ES-I3 (cell line): ENCODE results near the gene NEU3.
"Not testable (repeated sequence)": the region's sequence is repeated elsewhere in the genome, so short reads cannot be mapped to it uniquely, and the experiment has no call there.

Source experiments
- H3K36me3 ChIP-seq: 2 replicates; pipeline ENCODE4 v1.6.1; 2013; ENCODE audit warnings: mild to moderate bottlenecking, low read length, control low read depth, moderate library complexity; ENCODE audit not compliant: insufficient read depth
- H3K4me1 ChIP-seq: 2 replicates; pipeline ENCODE4 v1.6.1; 2013; ENCODE audit warnings: mild to moderate bottlenecking, control low read depth, low read length; ENCODE audit not compliant: insufficient read depth
- H3K9ac ChIP-seq: 2 replicates; pipeline ENCODE4 v1.6.1; 2013; ENCODE audit warnings: low read depth, mild to moderate bottlenecking, low read length, moderate library complexity
- H3K9me3 ChIP-seq: 2 replicates; pipeline ENCODE4 v1.6.1; 2013; ENCODE audit warnings: mild to moderate bottlenecking, low read length, moderate library complexity; ENCODE audit not compliant: control insufficient read depth, insufficient read depth

The NEU3 gene

DNA sequence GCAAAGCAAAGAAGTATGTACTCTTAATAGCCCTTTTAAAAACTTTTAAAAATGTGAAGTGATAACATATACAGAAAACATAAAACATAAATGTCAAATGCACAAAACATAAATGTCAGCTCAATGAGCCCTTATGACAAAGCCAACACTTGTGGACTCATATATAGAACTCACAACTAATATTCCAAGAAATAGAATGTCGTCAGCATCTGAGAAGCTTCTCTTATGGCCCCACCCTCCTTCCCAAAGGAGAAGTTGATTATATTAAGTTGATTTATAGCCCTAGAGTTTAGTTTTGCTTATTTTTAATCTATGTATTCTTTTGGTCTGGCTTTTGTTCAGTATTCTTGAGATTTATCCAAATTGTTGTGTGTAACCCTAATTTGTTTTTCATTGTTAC is 13.8 kb downstream of the NEU3 start:
- no peaks in the 10 kb centered on the region for H3K9me3 ChIP-seq
- H3K4me1 ChIP-seq, result no peaks in the 10 kb centered on the region
- no peak overlapping the region for H3K9ac ChIP-seq
- H3K36me3 ChIP-seq, result peaks cover 21% of the 10 kb centered on the region

GRCh38 chr11:75004215-75004614 is 15.5 kb downstream of the NEU3 start:
- peaks cover 21% of the 10 kb centered on the region for H3K36me3 ChIP-seq
- no peaks in the 10 kb centered on the region for H3K9me3 ChIP-seq
- H3K4me1 ChIP-seq, result no peaks in the 10 kb centered on the region
- no peak overlapping the region for H3K9ac ChIP-seq

DNA sequence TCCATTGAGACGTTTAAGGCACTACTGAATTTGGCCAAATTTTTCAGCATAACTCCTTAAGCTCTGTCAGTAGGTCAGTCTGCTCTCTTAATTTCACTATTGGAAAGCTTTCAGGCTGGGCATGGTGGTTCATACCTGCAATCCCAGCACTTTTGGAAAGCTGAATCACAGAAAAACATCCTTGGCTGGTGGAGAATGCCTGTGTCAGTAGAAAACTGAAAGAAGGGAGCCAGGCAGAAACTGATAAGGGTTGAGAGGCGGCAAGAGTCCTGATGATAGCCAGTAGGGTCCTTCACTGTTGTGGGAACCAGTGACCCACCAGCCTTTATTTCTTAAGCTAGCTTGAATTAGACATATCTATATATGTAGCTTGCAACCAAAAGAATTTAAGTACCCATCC is 22.6 kb downstream of the NEU3 start:
- no peaks in the 10 kb centered on the region for H3K4me1 ChIP-seq
- no peaks in the 10 kb centered on the region; the same call in 1 of the 2 replicates for H3K9me3 ChIP-seq
- H3K9ac ChIP-seq, result no peak overlapping the region
- H3K36me3 ChIP-seq, result peaks cover 8% of the 10 kb centered on the region

GRCh38 chr11:75011872-75012271 is 23.1 kb downstream of the NEU3 start:
- H3K4me1 ChIP-seq, result no peaks in the 10 kb centered on the region
- H3K9ac ChIP-seq, result no peak overlapping the region
- peaks cover 5% of the 10 kb centered on the region for H3K36me3 ChIP-seq
- H3K9me3 ChIP-seq, result no peaks in the 10 kb centered on the region; the same call in 1 of the 2 replicates

GRCh38 chr11:75013051-75013450 is 24.3 kb downstream of the NEU3 start:
- Histone ChIP-seq H3K9me3 (no peaks in the 10 kb centered on the region; the same call in 1 of the 2 replicates), H3K9ac (no peak overlapping the region), H3K36me3 (no peaks in the 10 kb centered on the region; the same call in none of the 2 replicates), H3K4me1 (no peaks in the 10 kb centered on the region)

DNA sequence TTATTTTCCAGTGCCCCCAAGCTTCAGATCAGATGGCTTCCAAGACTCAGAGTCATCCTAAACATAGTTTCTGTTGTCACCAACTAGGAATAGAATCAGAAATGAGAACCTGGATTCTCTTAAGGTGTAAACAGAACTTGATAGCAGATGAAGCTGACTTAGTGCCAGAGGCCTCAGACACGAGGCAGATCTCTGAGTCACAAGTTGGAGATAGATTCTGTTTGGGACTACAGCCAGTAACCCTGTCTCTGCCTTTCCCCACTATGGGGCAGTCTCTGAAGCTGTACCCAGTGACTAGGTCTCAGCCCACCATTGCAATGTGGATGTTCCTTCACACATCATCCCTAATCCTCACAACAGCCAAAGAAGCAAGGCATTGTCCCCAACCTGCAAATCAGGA is 25.4 kb downstream of the NEU3 start:
- Histone ChIP-seq H3K9ac (no peak overlapping the region), H3K36me3 (no peaks in the 10 kb centered on the region; the same call in none of the 2 replicates), H3K9me3 (peaks cover under 1% of the 10 kb centered on the region), H3K4me1 (no peaks in the 10 kb centered on the region)

DNA sequence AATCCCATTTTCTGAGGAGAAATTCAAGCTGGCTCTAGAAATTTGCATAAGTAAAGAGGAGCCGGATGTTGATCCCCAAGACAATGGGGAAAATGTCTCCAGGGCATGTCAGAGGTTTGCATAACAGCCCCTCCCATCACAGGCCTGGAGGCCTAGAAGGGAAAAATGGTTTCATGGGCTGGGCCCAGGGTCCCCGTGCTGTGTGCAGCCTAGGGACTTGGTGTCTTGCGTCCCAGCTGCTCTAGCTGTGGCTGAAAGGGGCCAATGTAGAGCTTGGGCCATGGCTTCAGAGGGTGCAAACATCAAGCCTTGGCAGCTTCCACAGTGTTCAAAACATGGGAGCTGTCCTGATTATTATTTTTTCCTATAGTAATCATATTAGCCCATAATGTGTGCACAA is 30.5 kb downstream of the NEU3 start:
- H3K9me3 ChIP-seq, H3K4me1 ChIP-seq, H3K9ac ChIP-seq, H3K36me3 ChIP-seq: not testable (repeated sequence)

GRCh38 chr11:75020328-75020727 is 31.6 kb downstream of the NEU3 start:
- not testable (repeated sequence) for H3K36me3 ChIP-seq, H3K4me1 ChIP-seq, H3K9ac ChIP-seq, H3K9me3 ChIP-seq

GRCh38 chr11:75022296-75022695 is 33.6 kb downstream of the NEU3 start:
- peaks cover 4% of the 10 kb centered on the region for H3K4me1 ChIP-seq
- peaks cover 3% of the 10 kb centered on the region; the same call in 1 of the 2 replicates for H3K9me3 ChIP-seq
- H3K36me3 ChIP-seq, result no peaks in the 10 kb centered on the region
- no peak overlapping the region for H3K9ac ChIP-seq

DNA sequence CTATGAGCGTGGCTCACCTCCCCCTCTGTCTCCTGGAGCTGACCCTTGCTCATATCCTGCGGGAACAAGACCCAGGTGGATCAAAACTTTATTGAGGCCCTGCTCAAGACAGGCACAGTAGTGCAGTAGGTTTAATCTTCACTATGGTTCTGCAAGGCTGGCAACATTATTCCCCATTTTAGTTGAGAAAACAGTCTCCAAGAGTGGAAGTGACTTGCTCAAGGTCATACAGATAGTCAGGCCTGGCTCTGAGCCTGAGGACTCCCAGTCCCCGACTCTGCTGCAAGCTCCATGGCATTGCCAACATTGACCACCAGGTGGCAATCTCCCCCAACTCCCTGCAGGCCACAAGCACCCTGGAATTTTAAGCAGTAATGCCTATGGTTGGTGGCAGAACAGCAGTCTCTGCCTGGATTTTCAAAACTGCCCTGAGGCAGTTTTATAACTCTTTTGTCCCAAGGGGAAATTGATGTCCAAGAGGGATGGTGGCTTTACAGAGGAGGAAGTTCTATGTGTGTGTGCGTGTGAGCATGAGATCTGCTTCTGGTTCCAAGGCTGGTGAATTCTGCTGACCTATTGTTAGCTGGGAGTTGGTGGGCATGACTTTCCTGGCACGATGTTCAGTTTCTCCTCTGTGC is 34.1 kb downstream of the NEU3 start:
- peaks cover 3% of the 10 kb centered on the region; the same call in 1 of the 2 replicates for H3K9me3 ChIP-seq
- peaks cover 4% of the 10 kb centered on the region for H3K4me1 ChIP-seq
- H3K9ac ChIP-seq, result no peak overlapping the region
- H3K36me3 ChIP-seq, result no peaks in the 10 kb centered on the region

DNA sequence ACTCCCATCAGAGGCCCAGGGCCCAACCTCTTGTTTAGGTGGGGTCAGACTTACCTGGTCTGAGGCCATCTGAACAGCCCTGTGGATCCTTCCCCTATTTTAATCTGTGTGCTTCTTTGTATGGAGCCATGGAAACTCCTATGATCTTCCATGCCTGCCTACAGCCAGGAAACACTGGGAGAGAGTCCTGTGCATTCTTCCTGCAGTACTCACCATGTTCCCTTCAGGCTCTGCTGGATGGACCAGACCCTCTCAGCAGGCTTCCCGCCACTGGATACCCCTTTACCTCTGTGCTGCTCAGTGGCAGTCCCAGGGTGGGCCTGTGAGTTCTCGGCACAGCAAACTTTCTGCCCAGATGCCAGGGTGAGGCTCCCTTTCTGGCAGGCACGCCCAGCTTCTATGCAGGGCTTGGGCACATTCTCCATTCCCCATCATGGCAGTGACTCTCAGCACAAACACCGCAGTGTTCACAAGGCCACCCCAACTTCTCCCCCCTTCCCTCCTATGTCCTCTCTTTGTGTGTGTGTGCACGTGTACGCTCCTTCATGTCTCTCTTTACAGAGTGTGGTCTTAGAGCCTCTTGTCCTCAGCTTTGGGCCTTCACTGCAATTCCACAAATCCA is 34.8 kb downstream of the NEU3 start:
- H3K9me3 ChIP-seq, result peaks cover 3% of the 10 kb centered on the region; the same call in 1 of the 2 replicates
- H3K36me3 ChIP-seq, result no peaks in the 10 kb centered on the region
- H3K9ac ChIP-seq, result no peak overlapping the region
- H3K4me1 ChIP-seq, result peaks cover 4% of the 10 kb centered on the region

- peaks cover 3% of the 10 kb centered on the region; the same call in 1 of the 2 replicates for H3K9me3 ChIP-seq
- H3K9ac ChIP-seq, result no peak overlapping the region
- peaks cover 4% of the 10 kb centered on the region for H3K4me1 ChIP-seq
- no peaks in the 10 kb centered on the region for H3K36me3 ChIP-seq
Observed at GRCh38 chr11:75024068-75024449, 35.3 kb downstream of the NEU3 start.

DNA sequence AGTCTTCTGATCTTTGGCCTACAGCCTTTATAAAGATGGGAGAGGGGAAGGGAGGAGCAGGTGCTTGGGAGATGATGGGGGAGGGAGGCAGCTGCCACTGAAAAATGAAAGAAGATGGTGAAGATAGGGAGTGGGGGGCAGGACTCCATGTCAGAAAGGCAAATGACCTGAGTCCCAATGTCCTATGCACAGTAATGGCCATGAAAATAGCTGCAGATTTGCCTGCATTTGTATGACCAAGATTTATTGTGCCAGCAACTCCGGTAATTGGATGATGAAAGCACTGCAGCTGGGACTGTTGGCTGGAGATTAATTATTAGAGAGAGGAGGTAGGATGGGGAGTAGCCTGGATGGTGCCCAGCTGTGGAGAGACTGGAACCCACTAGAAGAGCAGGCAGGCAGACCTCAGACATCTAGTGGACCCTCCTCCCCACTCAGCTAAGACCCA is 36.1 kb downstream of the NEU3 start:
- no peak overlapping the region for H3K9ac ChIP-seq
- peaks cover 4% of the 10 kb centered on the region for H3K4me1 ChIP-seq
- H3K9me3 ChIP-seq, result no peaks in the 10 kb centered on the region; the same call in 1 of the 2 replicates
- H3K36me3 ChIP-seq, result no peaks in the 10 kb centered on the region

DNA sequence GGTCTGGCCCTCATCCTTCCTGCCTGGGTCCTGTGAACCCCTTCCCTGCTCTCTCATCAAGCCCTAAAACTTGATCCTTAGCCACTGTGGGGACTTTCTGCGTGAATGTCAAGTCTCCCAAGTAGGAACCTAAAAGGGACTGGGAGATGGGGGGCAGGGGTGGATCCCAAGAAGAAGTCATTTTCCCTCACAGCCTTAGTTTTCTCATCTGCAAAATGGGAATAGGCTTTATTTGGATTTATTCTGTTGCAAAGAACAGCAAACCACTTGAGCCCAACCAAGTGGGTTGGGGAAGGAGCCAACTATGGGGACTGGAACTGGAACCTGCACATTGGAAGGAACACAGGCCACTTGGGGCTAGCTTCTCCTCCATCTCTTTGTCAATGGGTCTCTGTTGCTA is 36.8 kb downstream of the NEU3 start:
- no peaks in the 10 kb centered on the region for H3K9me3 ChIP-seq
- H3K9ac ChIP-seq, result no peak overlapping the region
- no peaks in the 10 kb centered on the region for H3K36me3 ChIP-seq

DNA sequence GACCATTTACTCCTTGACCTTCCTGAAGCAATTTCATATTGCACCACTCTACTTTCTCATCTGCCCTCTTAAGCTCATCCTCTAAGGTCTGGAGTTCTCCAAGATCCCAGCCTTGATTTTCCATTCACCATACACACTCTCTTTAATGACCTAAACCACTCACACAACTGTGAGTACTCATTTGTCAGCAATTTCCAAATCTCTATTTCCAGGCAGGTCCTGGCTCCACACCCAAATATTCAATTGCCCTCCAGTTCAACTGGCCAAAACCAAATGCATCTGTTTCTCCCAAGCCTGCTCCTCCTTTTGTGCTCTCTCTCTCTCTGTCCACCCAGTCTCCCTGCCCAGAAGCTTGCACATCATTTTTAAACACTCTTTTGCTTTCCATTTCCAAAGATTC is 39.6 kb downstream of the NEU3 start:
- Histone ChIP-seq H3K4me1 (no peaks in the 10 kb centered on the region; the same call in 1 of the 2 replicates), H3K9me3 (no peaks in the 10 kb centered on the region), H3K9ac (no peak overlapping the region)

More for the DNA sequence above, 36.8 kb downstream of the NEU3 start:
- H3K4me1 ChIP-seq, result peaks cover 4% of the 10 kb centered on the region

More for the DNA sequence above, 39.6 kb downstream of the NEU3 start:
- H3K36me3 ChIP-seq, result no peaks in the 10 kb centered on the region
